Measurements from ENCODE around the gene GRHL3.

DNA sequence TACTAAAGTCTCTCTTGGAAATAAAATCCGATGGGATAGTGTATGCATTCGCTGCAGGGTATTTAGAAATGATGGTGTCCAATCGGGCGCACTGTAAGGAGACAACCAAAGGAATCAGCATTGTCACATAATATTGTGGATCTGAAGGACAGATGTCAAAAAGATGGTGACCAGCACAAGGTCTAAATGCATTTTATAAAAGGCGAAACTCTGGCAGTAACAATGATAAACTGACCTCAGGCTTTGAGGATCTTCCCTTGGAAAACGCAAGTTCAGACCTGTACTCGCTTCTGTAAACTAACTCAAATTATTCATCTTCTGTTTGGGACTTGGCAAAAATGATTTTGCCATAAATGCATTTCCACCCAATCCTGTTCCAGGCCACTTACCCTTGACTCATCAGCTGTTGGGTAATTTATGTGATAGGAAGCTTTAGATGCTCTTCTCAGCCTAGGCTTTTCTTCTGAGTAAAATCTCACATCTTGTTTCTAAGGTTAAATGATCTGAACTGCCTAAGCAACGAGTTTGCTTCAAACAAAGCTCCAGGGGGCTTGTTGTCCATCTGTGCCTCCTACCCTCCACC is 60.7 kb downstream of the GRHL3 start:
- TF ChIP-seq, protein P1, sequence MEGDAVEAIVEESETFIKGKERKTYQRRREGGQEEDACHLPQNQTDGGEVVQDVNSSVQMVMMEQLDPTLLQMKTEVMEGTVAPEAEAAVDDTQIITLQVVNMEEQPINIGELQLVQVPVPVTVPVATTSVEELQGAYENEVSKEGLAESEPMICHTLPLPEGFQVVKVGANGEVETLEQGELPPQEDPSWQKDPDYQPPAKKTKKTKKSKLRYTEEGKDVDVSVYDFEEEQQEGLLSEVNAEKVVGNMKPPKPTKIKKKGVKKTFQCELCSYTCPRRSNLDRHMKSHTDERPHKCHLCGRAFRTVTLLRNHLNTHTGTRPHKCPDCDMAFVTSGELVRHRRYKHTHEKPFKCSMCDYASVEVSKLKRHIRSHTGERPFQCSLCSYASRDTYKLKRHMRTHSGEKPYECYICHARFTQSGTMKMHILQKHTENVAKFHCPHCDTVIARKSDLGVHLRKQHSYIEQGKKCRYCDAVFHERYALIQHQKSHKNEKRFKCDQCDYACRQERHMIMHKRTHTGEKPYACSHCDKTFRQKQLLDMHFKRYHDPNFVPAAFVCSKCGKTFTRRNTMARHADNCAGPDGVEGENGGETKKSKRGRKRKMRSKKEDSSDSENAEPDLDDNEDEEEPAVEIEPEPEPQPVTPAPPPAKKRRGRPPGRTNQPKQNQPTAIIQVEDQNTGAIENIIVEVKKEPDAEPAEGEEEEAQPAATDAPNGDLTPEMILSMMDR (IDR thresholded peaks at IDR 0.05): no peak
- no peak for TF ChIP-seq ZFX (IDR thresholded peaks at IDR 0.05; ENCODE audit: borderline replicate concordance)

All from 22Rv1 (cell line).